PC-3 (cell line): Measurements from ENCODE around the gene ARHGAP8. TPM values are rescaled to one million over a fixed set of nuclear protein-coding genes. Genes with fewer than 3 reads are reported as not detected.

Experiments used
- ATAC-seq: fragments of 200-7000 bp; cut with Tn5 transposase; 2 replicates; pipeline ENCODE4 v1.9.1; 2020; ENCODE audit warnings: mild to moderate bottlenecking, moderate library complexity
- BruUV-seq: library from RNA; stranded (reverse); fragments of 400-500 nt; replicated peaks from 2 replicates; lab custom pipeline; 2021; lab: Mats Ljungman, UMichigan
- CTCF ChIA-PET: fragments of 300-600 bp; sonication (Branson Sonifier 250); formaldehyde crosslinking; loops from one replicate; lab custom pipeline; 2022; ENCODE audit warnings: antibody characterized with exemption; lab: Charles Lee
- POLR2A ChIA-PET: fragments of 300-600 bp; sonication (Branson Sonifier 250); formaldehyde crosslinking; loops from one replicate; lab custom pipeline; 2022; ENCODE audit warnings: antibody characterized with exemption; ENCODE audit not compliant: unreplicated experiment; lab: Charles Lee
- DNase-seq: peaks from one replicate; pipeline ENCODE4 v3.0.0-alpha.2; 2015
- H2AFZ ChIP-seq: fragments of 300-600 bp; sonication (generic); 2 replicates; pipeline ENCODE4 v1.6.0; 2016; ENCODE audit warnings: antibody characterized with exemption, low read length
- H3F3A ChIP-seq: fragments of 300-600 bp; sonication (generic); one replicate; pipeline ENCODE4 v1.6.0; 2017; ENCODE audit warnings: antibody characterized with exemption, low read length, control low read depth, mild to moderate bottlenecking; ENCODE audit not compliant: unreplicated experiment
- H3K27ac ChIP-seq: fragments of 300-600 bp; sonication (generic); 2 replicates; pipeline ENCODE4 v1.5.1; 2016; ENCODE audit warnings: mild to moderate bottlenecking, low read length
- H3K27me3 ChIP-seq: fragments of 300-600 bp; sonication (generic); 2 replicates; pipeline ENCODE4 v1.6.1; 2016; ENCODE audit warnings: low read length, mixed read lengths
- H3K36me3 ChIP-seq: fragments of 300-600 bp; sonication (generic); 2 replicates; pipeline ENCODE4 v1.6.1; 2016; ENCODE audit warnings: low read depth, mixed run types, low read length, mixed read lengths
- H3K4me1 ChIP-seq: fragments of 300-600 bp; sonication (generic); 2 replicates; pipeline ENCODE4 v1.5.1; 2016; ENCODE audit warnings: low read length; ENCODE audit not compliant: insufficient read depth
- H3K4me2 ChIP-seq: fragments of 300-600 bp; sonication (generic); 2 replicates; pipeline ENCODE4 v1.6.0; 2016; ENCODE audit warnings: low read length
- H3K4me3 ChIP-seq: fragments of 300-600 bp; sonication (generic); 2 replicates; pipeline ENCODE4 v1.5.1; 2016; ENCODE audit warnings: mild to moderate bottlenecking, low read length, mixed read lengths
- H3K79me2 ChIP-seq: fragments of 300-600 bp; sonication (generic); 2 replicates; pipeline ENCODE4 v1.6.1; 2017; ENCODE audit warnings: low read length, mixed read lengths
- H3K9ac ChIP-seq: fragments of 300-600 bp; sonication (generic); 2 replicates; pipeline ENCODE4 v1.6.0; 2016; ENCODE audit warnings: mild to moderate bottlenecking, low read length
- H3K9me2 ChIP-seq: fragments of 300-600 bp; sonication (generic); replicated peaks from 2 replicates; pipeline ENCODE4 v1.6.1; 2016; ENCODE audit warnings: mixed run types, low read length, mixed read lengths
- H3K9me3 ChIP-seq: fragments of 300-600 bp; sonication (generic); 2 replicates; pipeline ENCODE4 v1.6.1; 2016; ENCODE audit warnings: low read length, mixed read lengths
- H4K20me1 ChIP-seq: fragments of 300-600 bp; sonication (generic); 2 replicates; pipeline ENCODE4 v1.6.1; 2016; ENCODE audit warnings: low read length, mixed read lengths
- CTCF ChIP-seq: fragments of 300-600 bp; sonication (generic); conservative IDR thresholded peaks from 2 replicates; pipeline ENCODE4 v1.5.1; 2017; ENCODE audit warnings: antibody characterized with exemption, low read depth, mild to moderate bottlenecking, low read length
- EZH2 ChIP-seq: fragments of 300-600 bp; sonication (generic); IDR thresholded peaks from one replicate; pipeline ENCODE4 v1.6.1; 2017; ENCODE audit warnings: antibody characterized with exemption, mild to moderate bottlenecking, low read length; ENCODE audit not compliant: unreplicated experiment
- EZH2phosphoT487 ChIP-seq: fragments of 300-600 bp; sonication (generic); IDR thresholded peaks from 2 replicates; pipeline ENCODE4 v1.6.1; 2018; ENCODE audit warnings: mild to moderate bottlenecking, antibody characterized with exemption, low read length, borderline replicate concordance
- intact Hi-C: fragments of 100-400 bp; cut with micrococcal nuclease; formaldehyde crosslinking; loops from 2 replicates; pipeline ENCODE4 v1.9.0; 2023
- total RNA-seq: library from RNA; depleted of rRNA; stranded (reverse); fragments of >200 nt; gene quantifications from 2 replicates; pipeline ENCODE4 v1.2.3, GENCODE V29; 2014

The ARHGAP8 gene
- total RNA-seq, 1 experiment from 2014 or later: 30.9 TPM

GRCh38 chr22:44815099-44816070 lies 63.0 kb downstream of the ARHGAP8 start:
- Histone ChIP-seq H3K9me3 (no peaks in the 10 kb centered on the region), H4K20me1 (no peaks in the 10 kb centered on the region), H3K27ac (no peak overlapping the region), H3K27me3 (no peaks in the 10 kb centered on the region), H3K4me1 (no peaks in the 10 kb centered on the region), H3K9ac (no peak overlapping the region), H3K36me3 (no peaks in the 10 kb centered on the region), H3K79me2 (no peaks in the 10 kb centered on the region), H3K4me3 (no peak overlapping the region), H3F3A (no peaks in the 10 kb centered on the region), H2AFZ (no peak overlapping the region), H3K4me2 (no peak overlapping the region), H3K9me2 (no peaks in the 10 kb centered on the region)
- POLR2A ChIA-PET: no interaction called here
- DNase-seq (no peak), ATAC-seq (no peak)
- intact Hi-C loops: no loop called here
- no TSS peak for BruUV-seq
- CTCF ChIA-PET: no interaction called here
- TF ChIP-seq CTCF (no peak), EZH2 (no peak), EZH2phosphoT487 (no peak)

- intact Hi-C loops: no loop called here
- Histone ChIP-seq H3K9ac (no peak overlapping the region), H3F3A (no peaks in the 10 kb centered on the region), H4K20me1 (no peaks in the 10 kb centered on the region), H2AFZ (no peak overlapping the region), H3K9me3 (no peaks in the 10 kb centered on the region), H3K27me3 (no peaks in the 10 kb centered on the region), H3K79me2 (no peaks in the 10 kb centered on the region), H3K36me3 (no peaks in the 10 kb centered on the region), H3K4me3 (no peak overlapping the region), H3K4me2 (no peak overlapping the region), H3K4me1 (no peaks in the 10 kb centered on the region), H3K9me2 (no peaks in the 10 kb centered on the region), H3K27ac (no peak overlapping the region)
- no TSS peak for BruUV-seq
- no peak for TF ChIP-seq EZH2
- TF ChIP-seq EZH2phosphoT487: no peak
- no peak for TF ChIP-seq CTCF
- no peak for ATAC-seq
- CTCF ChIA-PET: no interaction called here
- POLR2A ChIA-PET: no interaction called here
- no peak for DNase-seq
These were observed 63.8 kb downstream of the ARHGAP8 start for GRCh38 chr22:44816141-44816540.

- H3K79me2 ChIP-seq: no peaks in the 10 kb centered on the region
- no peaks in the 10 kb centered on the region for H3K9me3 ChIP-seq
- H3K4me1 ChIP-seq: no peaks in the 10 kb centered on the region
- POLR2A ChIA-PET: no interaction called here
- H3K4me2 ChIP-seq: no peak overlapping the region
- H3K36me3 ChIP-seq: no peaks in the 10 kb centered on the region
- H3F3A ChIP-seq: no peaks in the 10 kb centered on the region
- no peaks in the 10 kb centered on the region for H3K27me3 ChIP-seq
- H2AFZ ChIP-seq: no peak overlapping the region
- no peaks in the 10 kb centered on the region for H3K9me2 ChIP-seq
- no peak overlapping the region for H3K4me3 ChIP-seq
- no peak overlapping the region for H3K9ac ChIP-seq
- H4K20me1 ChIP-seq: no peaks in the 10 kb centered on the region
- ATAC-seq: no peak
- no peak overlapping the region for H3K27ac ChIP-seq
- intact Hi-C loops: no loop called here
- DNase-seq: no peak
- CTCF ChIA-PET: no interaction called here
- BruUV-seq: no TSS peak
- TF ChIP-seq EZH2 (no peak), EZH2phosphoT487 (no peak), CTCF (no peak)
These were observed 66.4 kb downstream of the ARHGAP8 start for GRCh38 chr22:44818727-44819126.
